ENCODE measurements around the gene CCNC.

Gene CCNC

DNA sequence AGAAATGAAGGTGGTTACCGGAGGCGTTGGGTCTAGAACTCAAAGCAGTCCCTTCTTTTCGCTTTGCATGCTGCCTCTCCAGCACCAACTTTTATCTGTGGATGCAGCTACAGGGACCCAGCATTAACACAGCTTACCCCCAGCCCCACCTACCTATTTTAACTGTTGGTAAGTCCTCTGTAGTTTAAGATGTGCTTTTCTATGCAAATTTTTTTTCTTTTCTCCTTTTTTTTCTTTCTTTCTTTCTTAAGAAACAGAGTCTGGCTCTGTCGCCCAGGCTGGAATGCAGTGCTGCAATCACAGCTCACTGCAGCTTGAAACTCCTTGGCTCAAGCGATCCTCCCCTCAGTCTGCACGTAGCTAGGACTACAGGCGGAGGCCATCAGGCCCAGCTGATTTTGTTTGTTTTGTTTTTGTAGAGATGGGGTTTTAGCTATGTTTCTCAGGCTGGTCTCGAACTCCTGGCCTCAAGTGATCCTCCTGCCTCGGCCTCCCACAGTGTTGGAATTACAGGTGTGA, 46.8 kb downstream of the CCNC start (continued):
- TF ChIP-seq HOXD13 (CRISPR knock-in tag; IDR thresholded peaks at IDR 0.05; ENCODE audit: borderline replicate concordance) (no peak), ZBTB20 (tag by site-specific recombination; IDR thresholded peaks at IDR 0.05) (0 out of 2 replicates have a peak, but pooled peaks have one; percentile 1)

DNA sequence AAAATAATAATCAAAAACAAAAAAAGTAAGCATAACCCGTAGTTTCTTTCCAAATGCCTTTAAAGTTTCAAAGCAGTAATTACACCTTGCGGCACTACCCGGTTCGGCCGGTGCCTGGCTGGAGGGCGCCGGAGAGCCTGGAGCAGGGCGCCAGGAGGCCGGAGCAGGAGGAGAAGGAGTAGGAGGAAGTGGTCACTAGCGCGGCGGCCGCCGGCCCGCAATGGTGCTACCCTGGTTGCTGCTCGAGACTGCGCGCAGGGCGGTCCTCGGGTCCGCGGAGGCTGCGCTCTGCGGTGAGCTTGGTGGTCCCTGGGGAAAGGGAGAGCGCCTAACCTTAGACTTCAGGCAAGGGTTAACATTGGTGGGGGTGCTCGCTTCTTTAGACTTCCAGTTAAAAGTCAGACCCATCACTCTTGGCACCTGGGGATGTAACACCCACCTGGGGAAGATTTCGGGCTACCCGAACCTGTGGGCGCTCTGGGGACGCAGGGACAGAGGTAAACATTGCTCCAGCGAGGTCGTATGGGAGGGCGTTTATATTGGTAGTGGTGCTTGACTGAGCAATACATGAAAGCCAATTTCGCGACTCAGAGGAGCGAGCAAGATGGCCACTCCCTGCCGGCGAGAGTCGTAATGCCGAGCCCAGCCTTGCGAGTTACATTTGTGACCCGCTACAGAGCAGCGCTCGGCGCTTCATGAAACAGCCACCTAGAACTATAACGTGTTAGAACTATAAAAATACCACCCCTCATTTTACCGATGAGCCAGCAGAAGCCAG, 47.4 kb downstream of the CCNC start:
- peaks cover 0 to 3% of the 10 kb centered on the region in 2 experiments; a peak in 1 of 3 replicates for H3K36me3 ChIP-seq (ENCODE audit: control insufficient read depth in 2 of 2, insufficient read depth in 1 of 2, low read length in 2 of 2)
- POLR2A ChIA-PET: interaction anchor here (1.4 to 3.6 kb wide), 5 partner anchors 8 to 127 kb away, joined by 3 to 13 read pairs (median 6); partner anchors contain the start of genes CCNC and COQ3
- CTCF ChIA-PET: interaction anchor here (0.5 to 2.4 kb wide), 24 partner anchors 10 to 298 kb away, joined by 3 to 11 read pairs (median 3); partner anchors contain the start of gene CCNC
- H3K9me3 ChIP-seq (ENCODE audit: control insufficient read depth, insufficient read depth, low read depth, low read length): no peaks in the 10 kb centered on the region
- H3K4me1 ChIP-seq (ENCODE audit: control insufficient read depth, insufficient read depth, low read length): peaks cover 4% of the 10 kb centered on the region; the same call in 1 of the 2 replicates
- peak overlapping the region; percentile 76 for H3K4me3 ChIP-seq (ENCODE audit: low read depth, low read length)
- H3K27ac ChIP-seq (ENCODE audit: extremely low read depth, low read depth, low read length): peak overlapping the region; percentile 85
- TF ChIP-seq ZNF341 (tag by site-specific recombination; IDR thresholded peaks at IDR 0.05; ENCODE audit: low read depth) (0 out of 2 replicates have a peak, but pooled peaks have one; percentile 24), ZNF449 (tag by site-specific recombination; IDR thresholded peaks at IDR 0.05) (peak; percentile 9; the same call in 1 of the 2 replicates), KLF7 (tag by site-specific recombination; IDR thresholded peaks at IDR 0.05; ENCODE audit: borderline replicate concordance) (no peak), ZBTB6 (tag by site-specific recombination; IDR thresholded peaks at IDR 0.05) (peak; percentile 98), ZNF18 (tag by site-specific recombination; IDR thresholded peaks at IDR 0.05) (no peak), ZNF488 (tag by site-specific recombination; IDR thresholded peaks at IDR 0.05) (no peak), ZNF600 (tag by site-specific recombination; IDR thresholded peaks at IDR 0.05) (peak; percentile 87), ZNF510 (tag by site-specific recombination; IDR thresholded peaks at IDR 0.05; ENCODE audit: insufficient replicate concordance) (no peak), ZNF391 (tag by site-specific recombination; IDR thresholded peaks at IDR 0.05; ENCODE audit: borderline replicate concordance, low read depth) (peak; percentile 47; the same call in 1 of the 2 replicates), ZFP69B (tag by site-specific recombination; IDR thresholded peaks at IDR 0.05) (peak; percentile 32; the same call in 1 of the 2 replicates), HOXD13 (CRISPR knock-in tag; IDR thresholded peaks at IDR 0.05; ENCODE audit: borderline replicate concordance) (no peak), BCL11B (tag by site-specific recombination; IDR thresholded peaks at IDR 0.05; ENCODE audit: low read depth) (no peak), ZFP37 (tag by site-specific recombination; IDR thresholded peaks at IDR 0.05) (peak; percentile 91; the same call in 1 of the 2 replicates), PBX3 (CRISPR knock-in tag; IDR thresholded peaks at IDR 0.05) (peak; percentile 85), PRDM1 (tag by site-specific recombination; IDR thresholded peaks at IDR 0.05) (0 out of 2 replicates have a peak, but pooled peaks have one; percentile 10), ZNF76 (tag by site-specific recombination; IDR thresholded peaks at IDR 0.05; ENCODE audit: borderline replicate concordance, low read depth) (peak; percentile 79; the same call in 1 of the 2 replicates), ZNF114 (tag by site-specific recombination; IDR thresholded peaks at IDR 0.05) (no peak), ZNF660 (tag by site-specific recombination; IDR thresholded peaks at IDR 0.05) (no peak), ZSCAN5A (tag by site-specific recombination; IDR thresholded peaks at IDR 0.05) (no peak)
- TF ChIP-seq, protein P1, sequence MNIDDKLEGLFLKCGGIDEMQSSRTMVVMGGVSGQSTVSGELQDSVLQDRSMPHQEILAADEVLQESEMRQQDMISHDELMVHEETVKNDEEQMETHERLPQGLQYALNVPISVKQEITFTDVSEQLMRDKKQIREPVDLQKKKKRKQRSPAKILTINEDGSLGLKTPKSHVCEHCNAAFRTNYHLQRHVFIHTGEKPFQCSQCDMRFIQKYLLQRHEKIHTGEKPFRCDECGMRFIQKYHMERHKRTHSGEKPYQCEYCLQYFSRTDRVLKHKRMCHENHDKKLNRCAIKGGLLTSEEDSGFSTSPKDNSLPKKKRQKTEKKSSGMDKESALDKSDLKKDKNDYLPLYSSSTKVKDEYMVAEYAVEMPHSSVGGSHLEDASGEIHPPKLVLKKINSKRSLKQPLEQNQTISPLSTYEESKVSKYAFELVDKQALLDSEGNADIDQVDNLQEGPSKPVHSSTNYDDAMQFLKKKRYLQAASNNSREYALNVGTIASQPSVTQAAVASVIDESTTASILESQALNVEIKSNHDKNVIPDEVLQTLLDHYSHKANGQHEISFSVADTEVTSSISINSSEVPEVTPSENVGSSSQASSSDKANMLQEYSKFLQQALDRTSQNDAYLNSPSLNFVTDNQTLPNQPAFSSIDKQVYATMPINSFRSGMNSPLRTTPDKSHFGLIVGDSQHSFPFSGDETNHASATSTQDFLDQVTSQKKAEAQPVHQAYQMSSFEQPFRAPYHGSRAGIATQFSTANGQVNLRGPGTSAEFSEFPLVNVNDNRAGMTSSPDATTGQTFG (tag by site-specific recombination; IDR thresholded peaks at IDR 0.05; ENCODE audit: borderline replicate concordance): no peak

Measured in HEK293 (cell line).